H1 (cell line): Measurements from ENCODE around the gene HOXC11. TPM values are rescaled to one million over a fixed set of nuclear protein-coding genes. Genes with fewer than 3 reads are reported as not detected.

ENCODE experiments used
- GABPA ChIP-seq: IDR thresholded peaks from 2 replicates; pipeline ENCODE4 v1.6.1; 2011; ENCODE audit warnings: mild to moderate bottlenecking, low read length, moderate library complexity, borderline replicate concordance; ENCODE audit not compliant: insufficient read depth
- SAP30 ChIP-seq: fragments of 300-600 bp; sonication (generic); IDR thresholded peaks from 2 replicates; pipeline ENCODE4 v1.7.1; 2012; ENCODE audit warnings: low read length, moderate library complexity, mild to moderate bottlenecking, inconsistent platforms; ENCODE audit not compliant: insufficient read depth, insufficient replicate concordance
- SUZ12 ChIP-seq: fragments of 200-600 bp; sonication (generic); IDR thresholded peaks from 2 replicates; pipeline ENCODE4 v1.6.1; 2012; ENCODE audit warnings: mild to moderate bottlenecking, inconsistent platforms, low read length, moderate library complexity, mixed read lengths
- TCF12 ChIP-seq: IDR thresholded peaks from 2 replicates; pipeline ENCODE4 v1.6.1; 2011; ENCODE audit warnings: low read depth, mild to moderate bottlenecking, low read length
- polyA plus RNA-seq, 7 experiments: library from polyadenylated mRNA; depleted of rRNA in 3 of 7; stranded (reverse) in 5 of 7; unstranded in 2 of 7; fragments of >200 nt in 5 of 7; fragments of 200-250 nt in 2 of 7; gene quantifications; 1 replicate in 5 of 7; 2 replicates in 1 of 7; 4 replicates in 1 of 7; pipeline versions ENCODE4 v1.2.1 to v1.2.3, GENCODE V29; 2011 to 2013; ENCODE audit warnings: missing spikeins in 2 of 7, mixed read lengths in 2 of 7
- total RNA-seq: library from RNA; stranded (reverse); fragmentation: NEBNext Ultra II Directional; extraction: Animal tissue kit (Norgen Biotek cat#: 25700); gene quantifications from 2 replicates; pipeline ENCODE4 v1.2.1, GENCODE V29; 2021

HOXC11 gene
- total and polyA plus RNA-seq, 2 of the 8 experiments (the other 6 are each of a cell fraction or from before 2014, with no cell fraction given) = not detected

- TF ChIP-seq SUZ12 = peak; percentile 91
- no peak for TF ChIP-seq TCF12
- TF ChIP-seq SAP30 = no peak
- TF ChIP-seq GABPA = no peak
Observed at GRCh38 chr12:53969588-53970259, 3.2 kb upstream of the HOXC11 start (continued).
